ENCODE results near the gene FOXO3. TPM values are rescaled to one million over a fixed set of nuclear protein-coding genes. Genes with fewer than 3 reads are reported as not detected.

The FOXO3 gene
- total RNA-seq, 6 experiments from 2014 or later, result 18.1 to 45.2 (median 23.8) TPM

GRCh38 chr6:108630050-108630714 lies 69.5 kb downstream of the FOXO3 start:
- H3K4me3 ChIP-seq, result no peak overlapping the region
- DNase-seq (no peak), ATAC-seq (no peak)
- 77% methylated on average over 3 of the region's 4 CpGs for WGBS (ENCODE audit: insufficient coverage, low coverage, low lambda C conversion rate, missing lambda C conversion rate)
- no peaks in the 10 kb centered on the region for H3K36me3 ChIP-seq
- intact Hi-C loops (cut with DNase I), result no loop called here
- no peaks in the 10 kb centered on the region for H3K27me3 ChIP-seq
- H3K4me1 ChIP-seq, result peaks cover 0 to 63% (median 20%) of the 10 kb centered on the region in 4 donors
- no peaks in the 10 kb centered on the region for H3K9me3 ChIP-seq
- TF ChIP-seq CTCF (IDR thresholded peaks at IDR 0.05) (no peak), POLR2A (IDR thresholded peaks at IDR 0.05) (no peak)
- no peak overlapping the region for H3K27ac ChIP-seq

- no peaks in the 10 kb centered on the region for H3K36me3 ChIP-seq
- DNase-seq, result no peak
- H3K27ac ChIP-seq, result no peak overlapping the region
- H3K4me3 ChIP-seq, result no peak overlapping the region
- ATAC-seq, result peak; percentile 60 to 75 (median 66)
- H3K4me1 ChIP-seq, result peaks cover 0 to 44% (median 17%) of the 10 kb centered on the region in 4 donors
- TF ChIP-seq POLR2A (IDR thresholded peaks at IDR 0.05), result no peak
- no peak for TF ChIP-seq CTCF (IDR thresholded peaks at IDR 0.05)
- no peaks in the 10 kb centered on the region for H3K9me3 ChIP-seq
- WGBS (ENCODE audit: insufficient coverage, low coverage, low lambda C conversion rate, missing lambda C conversion rate), result 34% methylated on average over 5 of the region's 5 CpGs
- no peaks in the 10 kb centered on the region for H3K27me3 ChIP-seq
- intact Hi-C loops (cut with DNase I), result no loop called here
These were observed 71.7 kb downstream of the FOXO3 start for GRCh38 chr6:108632441-108632840.

GRCh38 chr6:108633436-108633835 lies 72.7 kb downstream of the FOXO3 start:
- H3K27ac ChIP-seq, result no peak overlapping the region
- H3K4me1 ChIP-seq, result peaks cover 0 to 35% (median 12%) of the 10 kb centered on the region in 4 donors
- H3K4me3 ChIP-seq, result no peak overlapping the region
- WGBS (ENCODE audit: insufficient coverage, low coverage, low lambda C conversion rate, missing lambda C conversion rate), result no CpG with 5 or more reads among the region's 1 CpG
- H3K36me3 ChIP-seq, result no peaks in the 10 kb centered on the region
- H3K27me3 ChIP-seq, result no peaks in the 10 kb centered on the region
- intact Hi-C loops (cut with DNase I), result no loop called here
- H3K9me3 ChIP-seq, result no peaks in the 10 kb centered on the region
- ATAC-seq (no peak), DNase-seq (no peak)
- TF ChIP-seq POLR2A (IDR thresholded peaks at IDR 0.05) (no peak), CTCF (IDR thresholded peaks at IDR 0.05) (no peak)

GRCh38 chr6:108635505-108636226 lies 74.9 kb downstream of the FOXO3 start:
- no peaks in the 10 kb centered on the region for H3K36me3 ChIP-seq
- WGBS (ENCODE audit: insufficient coverage, low coverage, low lambda C conversion rate, missing lambda C conversion rate), result 47% methylated on average over 6 of the region's 6 CpGs
- no peak for TF ChIP-seq POLR2A (IDR thresholded peaks at IDR 0.05)
- no peak for TF ChIP-seq CTCF (IDR thresholded peaks at IDR 0.05)
- no peak overlapping the region for H3K4me3 ChIP-seq
- H3K27ac ChIP-seq, result no peak overlapping the region
- H3K4me1 ChIP-seq, result peaks cover 0 to 27% (median 11%) of the 10 kb centered on the region in 4 donors
- H3K27me3 ChIP-seq, result no peaks in the 10 kb centered on the region
- peak; percentile 16 to 54 (median 45) for ATAC-seq
- no peak for DNase-seq
- intact Hi-C loops (cut with DNase I), result no loop called here
- no peaks in the 10 kb centered on the region for H3K9me3 ChIP-seq

Measured in right lobe of liver (tissue), 6 donors.